ENCODE results near the gene CCNK. TPM values are rescaled to one million over a fixed set of nuclear protein-coding genes. Genes with fewer than 3 reads are reported as not detected.

Gene CCNK
- total and polyA plus RNA-seq, 10 of the 15 experiments (the other 5 are each of a cell fraction or from before 2014, with no cell fraction given), result 10.8 to 88.0 (median 22.5) TPM

- H3K4me3 ChIP-seq, result no peak overlapping the region
- no peaks in the 10 kb centered on the region for H4K20me1 ChIP-seq (ENCODE audit: control insufficient read depth, insufficient read depth)
- intact Hi-C loops (cut with micrococcal nuclease; ENCODE audit: unreplicated experiment) (no loop called here), in situ Hi-C loops (cut with MboI) (no loop called here)
- ChIA-PET POLR2A (no interaction called here), SMC1A (ENCODE audit: uncharacterized antibody, unreplicated experiment) (interaction anchor here (1.3 kb wide), 1 partner anchor 11 kb away, joined by 5 read pairs; no protein-coding TSS in a partner anchor), CTCF (interaction anchor here (0.6 to 1.9 kb wide), 2 partner anchors 29 to 374 kb away, joined by 4 to 5 read pairs; no protein-coding TSS in a partner anchor), RAD21 (ENCODE audit: unreplicated experiment) (no interaction called here)
- no peak for FAIRE-seq
- no peaks in the 10 kb centered on the region for H3K4me1 ChIP-seq (ENCODE audit: control insufficient read depth, insufficient read depth, low read length)
- H3K27ac ChIP-seq (ENCODE audit: control insufficient read depth, insufficient read depth), result no peak overlapping the region
- H3K27me3 ChIP-seq (replicated peaks in 1 of 2; ENCODE audit: control insufficient read depth in 2 of 2, insufficient read depth in 2 of 2, low read length in 1 of 2), result no peaks in the 10 kb centered on the region
- ATAC-seq, result no peak
- no peak overlapping the region for H3K9ac ChIP-seq (ENCODE audit: control insufficient read depth, insufficient read depth, low read length)
- no peak overlapping the region for H2AFZ ChIP-seq (ENCODE audit: control insufficient read depth, low read depth, low read length)
- DNase-seq (ENCODE audit: low read depth, low spot score), result no peak
- no peak for TF ChIP-seq ZNF217 (IDR thresholded peaks at IDR 0.05)
- TF ChIP-seq SMAD1 (IDR thresholded peaks at IDR 0.05; ENCODE audit: low read depth, partially characterized antibody), result no peak
- TF ChIP-seq EGR1 (IDR thresholded peaks at IDR 0.05; ENCODE audit: borderline replicate concordance in 1 of 2, low read depth in 2 of 2, low read length in 2 of 2), result no peak
- no peak for TF ChIP-seq RUNX3 (IDR thresholded peaks at IDR 0.05; ENCODE audit: low read length)
- H3K79me2 ChIP-seq (ENCODE audit: control insufficient read depth, insufficient read depth, low read length), result no peaks in the 10 kb centered on the region
- BruUV-seq (replicated peaks), result no TSS peak
- H3K36me3 ChIP-seq (ENCODE audit: control insufficient read depth in 2 of 2, insufficient read depth in 2 of 2, low read length in 1 of 2), result peaks cover 11 to 14% of the 10 kb centered on the region in 2 experiments; a peak in 3 of 4 replicates
- 88% methylated on average over 7 of the region's 7 CpGs for WGBS (ENCODE audit: insufficient coverage, insufficient replicate concordance, low lambda C conversion rate, missing lambda C conversion rate)
- H3K4me2 ChIP-seq (ENCODE audit: control insufficient read depth, insufficient read depth), result no peak overlapping the region
- no peaks in the 10 kb centered on the region for H3K9me3 ChIP-seq (replicated peaks; ENCODE audit: control insufficient read depth, insufficient read depth, low read length)
Observed at GRCh38 chr14:99445931-99446330, 35.3 kb upstream of the CCNK start.

DNA sequence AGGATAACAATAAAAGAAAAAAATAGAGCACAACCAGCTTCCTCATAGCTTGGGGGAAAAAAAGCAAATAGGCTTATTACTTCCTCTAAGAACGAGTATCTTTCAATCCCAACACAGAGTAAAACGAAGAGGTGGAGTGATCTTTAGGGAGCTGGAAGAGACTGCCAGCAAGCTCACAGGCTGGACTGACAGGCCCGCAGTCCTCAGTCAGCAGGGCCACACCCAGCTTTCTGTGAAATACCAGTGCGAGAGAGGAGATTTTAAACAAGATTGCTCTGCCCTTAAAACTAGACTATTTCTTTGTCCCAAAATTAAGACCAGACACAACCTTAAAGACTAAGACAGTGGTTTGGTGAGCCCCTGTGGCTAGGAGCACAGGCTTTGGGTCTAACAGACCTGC is 33.5 kb upstream of the CCNK start:
- Histone ChIP-seq H3K9me3 (replicated peaks; ENCODE audit: control insufficient read depth, insufficient read depth, low read length) (no peaks in the 10 kb centered on the region), H3K4me1 (ENCODE audit: control insufficient read depth, insufficient read depth, low read length) (no peaks in the 10 kb centered on the region), H3K9ac (ENCODE audit: control insufficient read depth, insufficient read depth, low read length) (no peak overlapping the region), H3K27me3 (replicated peaks in 1 of 2; ENCODE audit: control insufficient read depth in 2 of 2, insufficient read depth in 2 of 2, low read length in 1 of 2) (no peaks in the 10 kb centered on the region), H3K27ac (ENCODE audit: control insufficient read depth, insufficient read depth) (no peak overlapping the region), H3K4me3 (no peak overlapping the region), H4K20me1 (ENCODE audit: control insufficient read depth, insufficient read depth) (no peaks in the 10 kb centered on the region), H3K4me2 (ENCODE audit: control insufficient read depth, insufficient read depth) (no peak overlapping the region), H2AFZ (ENCODE audit: control insufficient read depth, low read depth, low read length) (no peak overlapping the region), H3K36me3 (ENCODE audit: control insufficient read depth in 2 of 2, insufficient read depth in 2 of 2, low read length in 1 of 2) (peaks cover 10 to 11% of the 10 kb centered on the region in 2 experiments; a peak in 3 of 4 replicates), H3K79me2 (ENCODE audit: control insufficient read depth, insufficient read depth, low read length) (no peaks in the 10 kb centered on the region)
- RAD21 ChIA-PET (ENCODE audit: unreplicated experiment), result no interaction called here
- 88% methylated on average over 4 of the region's 4 CpGs for WGBS (ENCODE audit: insufficient coverage, insufficient replicate concordance, low lambda C conversion rate, missing lambda C conversion rate)
- CTCF ChIA-PET, result interaction anchor here (1.9 kb wide), 1 partner anchor 31 kb away, joined by 6 read pairs; no protein-coding TSS in a partner anchor
- ATAC-seq (no peak), DNase-seq (ENCODE audit: low read depth, low spot score) (no peak), FAIRE-seq (no peak)
- intact Hi-C loops (cut with micrococcal nuclease; ENCODE audit: unreplicated experiment), result no loop called here
- POLR2A ChIA-PET, result interaction anchor here (0.5 kb wide), 1 partner anchor 38 kb away, joined by 3 read pairs; no protein-coding TSS in a partner anchor
- in situ Hi-C loops (cut with MboI), result no loop called here
- no TSS peak for BruUV-seq (replicated peaks)
- SMC1A ChIA-PET (ENCODE audit: uncharacterized antibody, unreplicated experiment), result interaction anchor here (1.0 kb wide), 1 partner anchor 9 kb away, joined by 3 read pairs; no protein-coding TSS in a partner anchor
- TF ChIP-seq SIN3A (IDR thresholded peaks at IDR 0.05; ENCODE audit: low read depth, low read length) (no peak), CUX1 (IDR thresholded peaks at IDR 0.05; ENCODE audit: insufficient replicate concordance, low read depth, low read length) (no peak), CHD1 (IDR thresholded peaks at IDR 0.05; ENCODE audit: low read depth, low read length) (no peak), MYB (IDR thresholded peaks at IDR 0.05; ENCODE audit: borderline replicate concordance, low read depth, low read length) (no peak), ZBTB11 (CRISPR knock-in tag; IDR thresholded peaks at IDR 0.05) (no peak)

Measured in GM12878 (cell line).